22Rv1 (cell line): ENCODE measurements around the gene STARD7.

Source experiments
- H3K27ac ChIP-seq: fragments of 450-650 bp; 2 replicates; pipeline ENCODE4 v1.5.1; 2017
- CTCF ChIP-seq: fragments of 450-650 bp; IDR thresholded peaks from 2 replicates; pipeline ENCODE4 v1.5.1; 2017; ENCODE audit warnings: mild to moderate bottlenecking
- ZFX ChIP-seq: fragments of 450-650 bp; IDR thresholded peaks from 2 replicates; pipeline ENCODE4 v1.6.1; 2017; ENCODE audit warnings: antibody characterized with exemption, borderline replicate concordance

Gene STARD7

DNA sequence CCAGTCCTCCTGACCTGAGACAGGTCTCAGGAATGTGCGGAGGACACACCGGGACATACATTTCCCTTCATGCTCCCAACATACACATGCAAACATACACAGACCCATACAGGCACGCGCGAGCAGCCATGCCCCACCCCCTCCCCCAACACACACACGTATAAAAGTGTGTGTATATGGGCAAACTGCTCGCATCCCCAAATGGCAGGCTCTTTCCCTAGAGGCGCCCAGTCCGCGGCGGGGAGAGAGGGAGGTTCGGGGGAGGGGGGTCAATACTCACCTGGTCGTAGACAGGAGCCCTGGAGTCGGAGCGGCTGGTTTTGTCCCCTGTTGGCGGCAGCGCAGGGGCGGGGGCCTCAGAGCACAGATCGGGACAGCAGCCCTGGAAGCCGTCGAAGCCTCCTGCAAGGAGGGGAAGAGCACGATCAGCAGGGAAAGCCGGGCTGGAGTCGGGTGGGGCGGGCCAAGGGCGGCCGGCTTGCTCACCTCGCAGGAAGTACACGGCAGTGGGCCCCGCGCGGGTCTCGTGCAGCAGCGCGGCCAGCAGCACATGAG is 64.1 kb downstream of the STARD7 start:
- TF ChIP-seq ZFX (no peak), CTCF (no peak)
- H3K27ac ChIP-seq, result peak overlapping the region; percentile 83

DNA sequence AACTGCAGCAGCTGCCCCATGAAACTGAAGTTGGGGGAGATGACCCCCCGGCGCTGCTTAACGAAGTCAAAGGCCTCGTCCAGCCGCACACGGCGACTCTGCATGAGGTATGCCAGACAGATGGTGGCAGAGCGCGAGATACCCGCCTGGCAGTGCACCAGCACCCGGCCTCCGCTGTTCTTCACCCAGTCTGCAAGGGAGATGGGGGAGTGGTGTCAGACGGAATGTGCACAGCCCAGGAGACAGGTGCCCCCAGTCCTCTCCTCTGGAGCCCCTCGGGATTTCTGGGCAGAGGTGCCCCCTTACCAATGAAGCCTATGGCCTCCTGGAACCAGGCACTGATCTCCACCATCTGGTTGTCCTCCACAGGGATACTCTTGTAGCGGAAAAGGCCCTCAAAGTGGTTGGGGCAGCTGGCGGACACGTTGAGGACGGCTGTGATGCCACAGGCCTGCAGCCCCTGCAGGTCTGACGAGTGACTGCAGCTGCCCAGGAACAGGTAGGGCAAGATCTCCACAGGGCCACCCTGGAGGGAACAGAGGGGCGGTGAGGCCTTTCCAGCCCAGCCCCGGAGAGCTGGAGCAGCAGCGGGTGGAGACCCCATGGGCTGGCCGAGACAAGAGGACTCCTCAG is 64.7 kb downstream of the STARD7 start:
- peak overlapping the region; percentile 83 for H3K27ac ChIP-seq
- TF ChIP-seq CTCF, result peak; percentile 23; the same call in 1 of the 2 replicates
- TF ChIP-seq ZFX, result no peak

DNA sequence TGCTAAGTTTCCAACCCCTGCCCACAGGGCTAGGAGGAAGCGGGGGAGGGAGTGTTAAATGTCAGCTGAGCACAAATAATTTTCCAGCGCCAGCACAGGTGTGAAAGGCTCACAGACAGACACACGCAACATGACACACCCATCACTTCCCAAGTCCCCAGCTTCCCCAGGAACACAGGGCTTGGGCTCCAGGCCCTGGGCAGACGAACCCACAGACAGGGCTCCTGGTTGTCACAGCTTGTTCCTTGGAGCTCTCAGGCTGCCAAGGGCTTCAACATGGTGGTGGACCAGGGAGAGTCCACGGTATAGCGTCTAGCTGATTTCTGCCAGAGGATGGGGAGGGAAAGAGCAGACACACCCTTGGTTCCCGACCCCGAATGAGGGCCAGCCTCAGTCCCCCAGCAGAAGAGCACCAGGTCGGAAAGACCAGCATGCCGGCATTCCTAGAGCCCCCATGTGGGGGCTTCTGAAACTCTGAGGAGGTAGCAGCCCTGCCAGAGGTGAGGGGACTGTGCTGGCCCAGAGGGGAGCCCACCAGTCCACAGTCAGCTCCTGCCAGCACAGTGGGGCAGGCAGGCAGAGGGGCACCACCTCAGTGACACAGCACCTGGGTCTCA is 65.3 kb downstream of the STARD7 start:
- H3K27ac ChIP-seq, result peak overlapping the region; percentile 83

GRCh38 chr2:96142217-96143113 is 66.2 kb downstream of the STARD7 start:
- 0 out of 2 replicates have a peak, but pooled peaks have one; percentile 15 for TF ChIP-seq CTCF
- TF ChIP-seq ZFX, result no peak
- peak overlapping the region; percentile 83 for H3K27ac ChIP-seq

More for the DNA sequence above, 65.3 kb downstream of the STARD7 start:
- TF ChIP-seq ZFX, result no peak
- no peak for TF ChIP-seq CTCF

DNA sequence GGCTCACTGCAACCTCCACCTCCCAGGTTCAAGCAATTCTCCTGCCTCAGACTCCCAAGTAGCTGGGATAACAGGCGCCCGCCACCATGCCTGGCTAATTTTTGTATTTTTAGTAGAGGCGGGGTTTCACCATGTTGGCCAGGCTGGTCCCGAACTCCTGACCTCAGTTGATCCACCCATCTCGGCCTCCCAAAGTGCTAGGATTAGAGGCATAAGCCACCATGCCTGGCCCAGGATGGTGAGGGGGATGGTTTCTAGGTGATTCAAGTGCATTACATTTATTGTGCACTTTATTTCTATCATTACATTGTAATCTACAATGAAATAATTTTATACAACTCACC is 67.0 kb downstream of the STARD7 start:
- peak overlapping the region; percentile 83 for H3K27ac ChIP-seq

GRCh38 chr2:96140941-96141623 is 67.5 kb downstream of the STARD7 start:
- H3K27ac ChIP-seq, result peak overlapping the region; percentile 83
- TF ChIP-seq CTCF (no peak), ZFX (no peak)

DNA sequence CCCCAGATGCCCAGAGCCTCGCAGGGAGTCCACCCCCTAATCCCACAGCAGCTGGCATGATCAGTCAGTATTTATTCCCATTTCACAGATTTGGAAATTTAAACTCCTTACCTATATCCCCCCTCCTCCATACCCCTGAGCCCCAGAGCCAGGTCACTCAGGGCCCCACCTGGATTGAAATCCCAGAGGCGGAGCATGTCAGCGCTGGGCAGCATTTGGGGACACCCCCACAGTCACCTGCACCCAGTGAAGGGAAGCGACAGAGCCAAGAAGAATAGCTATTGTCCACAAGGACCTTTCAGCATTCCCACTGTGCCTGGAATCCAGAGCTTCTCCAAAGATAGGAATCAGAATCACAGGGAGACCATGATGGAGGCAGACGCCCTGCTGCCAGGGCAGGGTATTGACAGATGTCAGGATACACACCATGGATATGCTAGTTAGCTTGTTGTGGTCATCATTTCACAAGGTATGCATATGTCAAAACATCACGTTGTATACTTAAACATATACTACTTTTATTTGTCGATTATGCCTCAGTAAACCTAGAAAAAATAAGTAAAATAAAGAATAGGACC is 69.4 kb downstream of the STARD7 start:
- TF ChIP-seq ZFX, result no peak
- no peak for TF ChIP-seq CTCF
- H3K27ac ChIP-seq, result peak overlapping the region; percentile 42; the same call in 1 of the 2 replicates
